SK-N-SH (cell line): ENCODE measurements around the gene SLCO2A1. TPM values are rescaled to one million over a fixed set of nuclear protein-coding genes. Genes with fewer than 3 reads are reported as not detected.

ENCODE experiments used
- CTCF ChIA-PET: fragments of 300-600, 350-600 bp; formaldehyde crosslinking; extraction: SDS; loops from one replicate; lab custom pipeline; 2021; lab: Yijun Ruan, JAX
- POLR2A ChIA-PET: fragments of 350-600 bp; sonication (Branson Sonifier 250); formaldehyde crosslinking; extraction: SDS; loops from one replicate; lab custom pipeline; 2020; ENCODE audit warnings: antibody characterized with exemption, inconsistent platforms; lab: Yijun Ruan, JAX
- DNase-seq: peaks from one replicate; pipeline ENCODE4 v3.0.0; 2012
- H2AFZ ChIP-seq: fragments of 200-600 bp; sonication (generic); 2 replicates; pipeline ENCODE4 v1.8.1; 2016; ENCODE audit warnings: antibody characterized with exemption, mild to moderate bottlenecking, low read depth
- H3F3A ChIP-seq: fragments of 200-600 bp; sonication (generic); replicated peaks from 2 replicates; pipeline ENCODE3; 2016; ENCODE audit warnings: antibody characterized with exemption, mild to moderate bottlenecking; ENCODE audit not compliant: insufficient read depth
- H3K27ac ChIP-seq, 2 experiments: fragments of 200-500 bp in 1 of 2; fragments of 200-600 bp in 1 of 2; sonication (Bioruptor generic) in 1 of 2; sonication (generic), shearing (Covaris generic) in 1 of 2; 2 replicates each; pipeline versions ENCODE4 v1.5.1 to v1.6.1; 2014 to 2016; ENCODE audit warnings: low read depth in 2 of 2, inconsistent platforms in 1 of 2, low read length in 1 of 2, mild to moderate bottlenecking in 1 of 2, mixed read lengths in 1 of 2
- H3K27me3 ChIP-seq: fragments of 200-600 bp; sonication (generic), shearing (Covaris generic); 2 replicates; pipeline ENCODE4 v1.6.1; 2016; ENCODE audit warnings: mixed run types; ENCODE audit not compliant: insufficient read depth
- H3K36me3 ChIP-seq, 2 experiments: fragments of 200-500 bp in 1 of 2; fragments of 200-600 bp in 1 of 2; sonication (Bioruptor generic) in 1 of 2; sonication (generic) in 1 of 2; replicated peaks in 1 of 2; 2 replicates each; pipeline versions ENCODE3 to v1.5.1; 2014 to 2016; ENCODE audit warnings: low read length in 1 of 2, mild to moderate bottlenecking in 1 of 2; ENCODE audit not compliant: insufficient read depth in 2 of 2, control insufficient read depth in 1 of 2
- H3K4me1 ChIP-seq, 2 experiments: fragments of 200-500 bp in 1 of 2; fragments of 200-600 bp in 1 of 2; sonication (Bioruptor generic) in 1 of 2; sonication (generic), shearing (Covaris generic) in 1 of 2; 2 replicates each; pipeline versions ENCODE4 v1.5.1 to v1.6.1; 2014 to 2016; ENCODE audit warnings: low read depth in 1 of 2, low read length in 1 of 2, mixed run types in 1 of 2; ENCODE audit not compliant: insufficient read depth in 2 of 2, control insufficient read depth in 1 of 2
- H3K4me2 ChIP-seq: fragments of 200-600 bp; sonication (generic), shearing (Covaris generic); 2 replicates; pipeline ENCODE4 v1.6.1; 2017; ENCODE audit warnings: mixed run types
- H3K4me3 ChIP-seq, 2 experiments: fragments of 200-500 bp in 1 of 2; fragments of 200-600 bp in 1 of 2; sonication (Bioruptor generic) in 1 of 2; sonication (generic), shearing (Covaris generic) in 1 of 2; 2 replicates each; pipeline versions ENCODE4 v1.5.1 to v1.8.1; 2014 to 2016; ENCODE audit warnings: low read depth in 2 of 2, inconsistent platforms in 1 of 2, low read length in 1 of 2, mild to moderate bottlenecking in 1 of 2, mixed read lengths in 1 of 2, moderate library complexity in 1 of 2
- H3K79me2 ChIP-seq: fragments of 200-600 bp; sonication (generic); 2 replicates; pipeline ENCODE4 v1.8.1; 2017; ENCODE audit warnings: mild to moderate bottlenecking; ENCODE audit not compliant: insufficient read depth
- H3K9ac ChIP-seq: fragments of 200-600 bp; sonication (generic); 2 replicates; pipeline ENCODE4 v1.6.1; 2017; ENCODE audit warnings: mixed run types
- H3K9me2 ChIP-seq: fragments of 200-600 bp; sonication (generic); 2 replicates; pipeline ENCODE4 v1.6.1; 2017; ENCODE audit warnings: mixed run types
- H3K9me3 ChIP-seq: fragments of 200-600 bp; sonication (generic); 2 replicates; pipeline ENCODE4 v1.6.1; 2017; ENCODE audit warnings: mixed run types, mild to moderate bottlenecking, moderate library complexity
- H4K20me1 ChIP-seq: fragments of 200-600 bp; sonication (generic); 2 replicates; pipeline ENCODE4 v1.6.1; 2017; ENCODE audit warnings: mild to moderate bottlenecking, mixed run types; ENCODE audit not compliant: insufficient read depth
- CHD2 ChIP-seq: fragments of 150-350 bp; IDR thresholded peaks from 2 replicates; pipeline ENCODE4 v1.6.1; 2018; ENCODE audit warnings: low read length; ENCODE audit not compliant: partially characterized antibody
- ELF1 ChIP-seq: IDR thresholded peaks from 2 replicates; pipeline ENCODE4 v1.4.0; 2012
- FOXJ3 ChIP-seq: sonication (generic); formaldehyde crosslinking; IDR thresholded peaks from 2 replicates; pipeline ENCODE4 v1.5.1; 2020; ENCODE audit warnings: mild to moderate bottlenecking, missing genetic modification reagents
- JUND ChIP-seq: IDR thresholded peaks from 2 replicates; pipeline ENCODE4 v1.4.0; 2012
- MXI1 ChIP-seq: IDR thresholded peaks from 2 replicates; pipeline ENCODE4 v1.6.1; 2012; ENCODE audit warnings: mild to moderate bottlenecking, low read depth, low read length, improper control_type of control experiment
- RAD21 ChIP-seq: IDR thresholded peaks from 2 replicates; pipeline ENCODE4 v1.6.1; 2012; ENCODE audit warnings: mild to moderate bottlenecking, low read length
- RCOR1 ChIP-seq: fragments of 150-350 bp; IDR thresholded peaks from 2 replicates; pipeline ENCODE4 v1.6.1; 2017; ENCODE audit warnings: antibody characterized with exemption, low read length
- REST ChIP-seq: IDR thresholded peaks from 2 replicates; pipeline ENCODE4 v1.6.1; 2012; ENCODE audit warnings: mild to moderate bottlenecking, low read depth, low read length, moderate library complexity
- SMC3 ChIP-seq: IDR thresholded peaks from 2 replicates; pipeline ENCODE4 v1.6.1; 2012; ENCODE audit warnings: low read depth, low read length, improper control_type of control experiment
- TCF12 ChIP-seq: IDR thresholded peaks from 2 replicates; pipeline ENCODE4 v1.4.0; 2012
- ZBTB33 ChIP-seq: IDR thresholded peaks from 2 replicates; pipeline ENCODE4 v1.4.0; 2012; ENCODE audit warnings: low read depth, borderline replicate concordance
- WGBS: methylation state at CpG from one replicate; pipeline ENCODE4 v1.1.6; 2017; ENCODE audit warnings: low lambda C conversion rate; 5-methylcytosine and 5-hydroxymethylcytosine counted together
- polyA plus RNA-seq, 3 experiments: library from polyadenylated mRNA; depleted of rRNA; stranded (reverse); fragments of >200 nt; gene quantifications; 2 replicates each; pipeline ENCODE4 v1.2.3, GENCODE V29; 2012
- TF ChIP-seq, protein P1 (sequence below): fragments of 150-350 bp; IDR thresholded peaks from 2 replicates; pipeline ENCODE4 v1.6.1; 2017; ENCODE audit warnings: antibody characterized with exemption, low read length, low read depth, borderline replicate concordance

SLCO2A1 gene
- polyA plus RNA-seq, 1 of the 3 experiments (the other 2 are of a cell fraction) = 9.3 TPM

- no peak for DNase-seq
- ChIA-PET CTCF (interaction anchor here (1.2 to 2.2 kb wide), 7 partner anchors 10 to 318 kb away, joined by 3 to 9 read pairs (median 4); no protein-coding TSS in a partner anchor), POLR2A (no interaction called here)
- Histone ChIP-seq H3K4me3 (no peak overlapping the region), H2AFZ (no peak overlapping the region), H3K4me1 (peaks cover 0 to 19% of the 10 kb centered on the region in 2 experiments; a peak in 1 of 4 replicates), H3F3A (no peaks in the 10 kb centered on the region), H3K9ac (no peak overlapping the region), H3K9me3 (no peaks in the 10 kb centered on the region), H3K36me3 (no peaks in the 10 kb centered on the region), H3K9me2 (no peaks in the 10 kb centered on the region), H3K27ac (no peak overlapping the region), H4K20me1 (no peaks in the 10 kb centered on the region), H3K27me3 (peaks cover 10% of the 10 kb centered on the region; the same call in 1 of the 2 replicates), H3K79me2 (no peaks in the 10 kb centered on the region), H3K4me2 (no peak overlapping the region)
- WGBS = 82% methylated on average over 4 of the region's 6 CpGs
- TF ChIP-seq JUND = no peak
- no peak for TF ChIP-seq RCOR1
- TF ChIP-seq TCF12 = no peak
- no peak for TF ChIP-seq MXI1
Observed at GRCh38 chr3:133893683-133894352, 135.9 kb downstream of the SLCO2A1 start.

GRCh38 chr3:133892541-133893231, 137.0 kb downstream of the SLCO2A1 start:
- Histone ChIP-seq H3K9ac (no peak overlapping the region), H4K20me1 (no peaks in the 10 kb centered on the region), H2AFZ (no peak overlapping the region), H3K79me2 (no peaks in the 10 kb centered on the region), H3K36me3 (no peaks in the 10 kb centered on the region), H3K9me3 (no peaks in the 10 kb centered on the region), H3F3A (no peaks in the 10 kb centered on the region), H3K4me2 (no peak overlapping the region), H3K4me3 (no peak overlapping the region), H3K27ac (no peak overlapping the region), H3K9me2 (no peaks in the 10 kb centered on the region), H3K27me3 (peaks cover 10% of the 10 kb centered on the region; the same call in 1 of the 2 replicates), H3K4me1 (peaks cover 0 to 19% of the 10 kb centered on the region in 2 experiments; a peak in 1 of 4 replicates)
- 87% methylated on average over 6 of the region's 6 CpGs for WGBS
- POLR2A ChIA-PET = no interaction called here
- no peak for DNase-seq
- TF ChIP-seq ELF1 (no peak), FOXJ3 (CRISPR knock-in tag) (no peak), TCF12 (no peak), RCOR1 (no peak), CHD2 (no peak), REST (no peak), ZBTB33 (no peak), SMC3 (no peak), RAD21 (no peak)
- TF ChIP-seq, protein P1, sequence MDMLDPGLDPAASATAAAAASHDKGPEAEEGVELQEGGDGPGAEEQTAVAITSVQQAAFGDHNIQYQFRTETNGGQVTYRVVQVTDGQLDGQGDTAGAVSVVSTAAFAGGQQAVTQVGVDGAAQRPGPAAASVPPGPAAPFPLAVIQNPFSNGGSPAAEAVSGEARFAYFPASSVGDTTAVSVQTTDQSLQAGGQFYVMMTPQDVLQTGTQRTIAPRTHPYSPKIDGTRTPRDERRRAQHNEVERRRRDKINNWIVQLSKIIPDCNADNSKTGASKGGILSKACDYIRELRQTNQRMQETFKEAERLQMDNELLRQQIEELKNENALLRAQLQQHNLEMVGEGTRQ = no peak
- CTCF ChIA-PET = interaction anchor here (1.8 to 2.2 kb wide), 3 partner anchors 35 to 319 kb away, joined by 4 to 9 read pairs (median 4); no protein-coding TSS in a partner anchor
